H7 (cell line): Measurements from ENCODE around the gene PDE4B. TPM values are rescaled to one million over a fixed set of nuclear protein-coding genes. Genes with fewer than 3 reads are reported as not detected.
"Not testable (repeated sequence)": the region's sequence is repeated elsewhere in the genome, so short reads cannot be mapped to it uniquely, and the experiment has no call there.

Experiments
- DNase-seq: peaks from one replicate; pipeline ENCODE4 v3.0.0; 2012
- H3K27me3 ChIP-seq: 2 replicates; pipeline ENCODE4 v1.6.0; 2011; ENCODE audit warnings: mild to moderate bottlenecking, low read length; ENCODE audit not compliant: control insufficient read depth, insufficient read depth
- H3K36me3 ChIP-seq: replicated peaks from 2 replicates; pipeline ENCODE4 v1.5.1; 2011; ENCODE audit warnings: low read length; ENCODE audit not compliant: control insufficient read depth, insufficient read depth
- H3K4me3 ChIP-seq: 2 replicates; pipeline ENCODE4 v1.5.1; 2011; ENCODE audit warnings: low read depth, mild to moderate bottlenecking, control low read depth, low read length, moderate library complexity; ENCODE audit not compliant: insufficient read depth
- total RNA-seq: library from RNA; depleted of rRNA; stranded (reverse); fragments of >200 nt; shearing (Covaris generic); gene quantifications from 2 replicates; pipeline ENCODE4 v1.2.3, GENCODE V29; 2014

Gene PDE4B
- total RNA-seq, 1 experiment from 2014 or later: 4.1 TPM

DNA sequence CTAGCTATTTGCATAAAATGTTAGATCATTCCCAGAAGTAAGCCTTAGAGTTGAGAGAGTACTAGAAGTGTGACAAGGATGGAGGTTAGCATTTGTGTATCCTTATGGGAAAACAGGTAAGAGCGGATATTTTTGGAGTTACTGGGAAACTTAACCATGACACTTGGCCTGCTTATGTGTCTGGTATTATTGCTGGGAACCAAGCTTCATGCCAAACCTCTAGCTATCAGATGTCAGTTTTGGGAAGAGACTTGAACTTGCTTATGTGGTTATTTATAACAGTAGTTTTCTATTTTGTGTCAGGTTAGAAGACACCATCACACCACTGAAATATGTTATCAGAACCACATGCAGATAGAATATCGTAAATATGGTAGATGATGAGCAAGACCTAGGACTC lies 511.0 kb downstream of the PDE4B start:
- Histone ChIP-seq H3K27me3 (no peaks in the 10 kb centered on the region), H3K4me3 (no peak overlapping the region), H3K36me3 (no peaks in the 10 kb centered on the region)
- DNase-seq: no peak

DNA sequence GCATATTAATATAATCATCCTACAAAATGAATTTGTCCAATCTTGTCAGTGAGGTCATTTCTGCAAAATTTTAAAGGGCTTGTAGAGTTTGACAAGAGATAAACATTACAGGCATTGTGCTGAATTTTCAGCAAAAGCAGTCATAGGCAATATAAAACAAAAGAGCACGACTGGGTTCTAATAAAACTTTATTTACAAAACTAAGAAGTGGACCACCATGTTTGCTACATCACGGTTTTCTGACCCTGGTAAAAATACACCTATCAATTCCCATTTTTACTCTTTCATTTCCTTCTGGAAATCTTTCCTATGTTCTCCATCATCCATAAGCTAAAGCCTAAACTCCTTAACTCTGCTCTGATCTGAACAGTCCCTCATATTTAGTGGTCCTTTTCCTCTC lies 511.4 kb downstream of the PDE4B start:
- H3K36me3 ChIP-seq: no peaks in the 10 kb centered on the region
- H3K27me3 ChIP-seq: no peaks in the 10 kb centered on the region
- DNase-seq: no peak
- H3K4me3 ChIP-seq: no peak overlapping the region

DNA sequence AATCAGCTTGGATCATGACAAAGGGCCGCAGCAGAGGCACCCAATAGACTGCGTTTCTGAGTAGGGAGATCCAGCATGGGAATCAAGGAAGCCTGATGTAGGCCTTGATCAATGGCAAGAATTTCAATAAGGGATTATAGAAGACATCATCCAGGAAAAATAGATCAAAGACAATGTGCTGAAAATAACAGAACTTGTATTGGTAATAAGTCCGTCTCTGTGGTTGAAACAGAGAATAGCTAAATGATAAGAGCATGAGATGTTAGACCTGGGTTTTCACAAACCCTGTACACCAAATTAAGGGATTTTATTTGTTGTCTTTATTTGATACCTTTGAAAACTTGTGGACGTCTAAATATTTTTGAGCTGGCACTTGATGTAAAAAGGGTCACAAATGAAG lies 513.2 kb downstream of the PDE4B start:
- no peak for DNase-seq
- Histone ChIP-seq H3K36me3 (no peaks in the 10 kb centered on the region), H3K27me3 (no peaks in the 10 kb centered on the region), H3K4me3 (no peak overlapping the region)

DNA sequence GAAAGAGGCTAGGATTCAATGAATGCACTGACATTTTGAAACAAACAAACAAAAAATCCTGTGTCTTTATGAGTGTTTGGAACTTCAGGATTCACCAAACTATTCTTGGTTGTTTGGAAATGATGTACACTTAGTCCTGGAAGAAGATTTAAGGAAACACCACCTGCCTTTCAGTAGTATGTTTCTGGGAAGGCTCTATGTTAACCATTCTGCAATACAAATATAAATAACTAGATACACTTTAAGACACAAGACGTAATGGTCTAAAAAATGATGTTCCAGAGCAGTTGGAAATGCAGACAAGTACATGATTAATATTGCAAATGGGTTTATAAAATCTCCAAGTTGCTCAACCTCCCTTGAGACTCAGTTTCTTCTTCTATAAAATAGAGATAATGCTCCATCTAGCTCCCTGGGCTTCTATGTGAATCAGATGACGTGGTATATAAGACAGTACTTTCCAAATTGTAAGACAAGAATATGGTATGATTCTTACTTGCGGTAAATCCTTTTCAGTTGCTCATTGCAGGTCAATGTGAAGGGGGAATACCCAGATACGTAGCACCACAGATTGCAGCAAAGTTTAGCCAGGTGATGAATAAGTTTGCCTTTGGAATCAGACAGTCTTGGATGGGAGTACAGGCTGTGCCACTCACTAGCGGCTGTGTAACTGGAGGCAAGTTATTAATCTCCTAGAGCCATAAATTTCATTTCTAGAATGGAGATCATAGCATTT lies 516.5 kb downstream of the PDE4B start:
- Histone ChIP-seq H3K36me3 (no peaks in the 10 kb centered on the region), H3K4me3 (no peak overlapping the region), H3K27me3 (no peaks in the 10 kb centered on the region)
- DNase-seq: no peak

DNA sequence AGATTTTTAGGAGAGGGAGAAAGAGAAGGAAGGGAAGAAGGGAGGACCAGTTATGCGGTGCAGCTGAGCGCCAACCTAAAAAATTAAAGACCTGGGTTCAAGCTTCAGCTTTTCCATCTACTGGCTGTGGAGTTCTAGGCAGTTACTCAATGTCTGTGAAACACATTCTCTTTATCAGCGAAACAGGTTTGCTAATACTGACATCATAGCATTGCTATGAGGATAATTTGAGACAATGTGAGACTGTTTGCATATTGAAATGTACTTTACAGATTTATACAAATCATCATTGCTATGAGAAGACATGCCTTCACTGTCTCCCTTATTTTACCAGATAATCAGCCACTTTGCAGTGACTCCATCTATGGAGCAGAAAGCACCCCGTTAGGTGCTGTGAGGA lies 518.4 kb downstream of the PDE4B start:
- H3K27me3 ChIP-seq: no peaks in the 10 kb centered on the region
- no peak overlapping the region for H3K4me3 ChIP-seq
- DNase-seq: no peak
- H3K36me3 ChIP-seq: no peaks in the 10 kb centered on the region

DNA sequence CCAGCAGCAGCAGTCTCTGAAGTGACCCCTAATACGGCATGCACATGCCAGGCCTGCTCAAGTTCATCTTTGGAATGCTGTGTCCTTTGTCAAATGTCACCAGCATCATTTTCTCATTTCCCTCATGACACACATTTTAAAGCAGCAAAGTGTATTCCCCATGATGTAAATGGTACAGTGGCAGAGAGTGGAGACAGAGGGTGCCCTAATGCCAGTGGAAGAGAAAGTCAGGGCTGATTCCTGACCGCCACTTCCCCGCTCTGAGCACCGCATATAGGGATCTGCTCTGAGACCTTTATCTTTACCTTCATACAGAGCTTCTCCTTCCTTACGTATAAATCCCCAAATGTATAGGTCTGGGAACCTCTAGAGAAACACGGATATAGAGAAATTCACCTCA lies 518.9 kb downstream of the PDE4B start:
- Histone ChIP-seq H3K4me3 (no peak overlapping the region), H3K36me3 (no peaks in the 10 kb centered on the region), H3K27me3 (no peaks in the 10 kb centered on the region)
- no peak for DNase-seq

DNA sequence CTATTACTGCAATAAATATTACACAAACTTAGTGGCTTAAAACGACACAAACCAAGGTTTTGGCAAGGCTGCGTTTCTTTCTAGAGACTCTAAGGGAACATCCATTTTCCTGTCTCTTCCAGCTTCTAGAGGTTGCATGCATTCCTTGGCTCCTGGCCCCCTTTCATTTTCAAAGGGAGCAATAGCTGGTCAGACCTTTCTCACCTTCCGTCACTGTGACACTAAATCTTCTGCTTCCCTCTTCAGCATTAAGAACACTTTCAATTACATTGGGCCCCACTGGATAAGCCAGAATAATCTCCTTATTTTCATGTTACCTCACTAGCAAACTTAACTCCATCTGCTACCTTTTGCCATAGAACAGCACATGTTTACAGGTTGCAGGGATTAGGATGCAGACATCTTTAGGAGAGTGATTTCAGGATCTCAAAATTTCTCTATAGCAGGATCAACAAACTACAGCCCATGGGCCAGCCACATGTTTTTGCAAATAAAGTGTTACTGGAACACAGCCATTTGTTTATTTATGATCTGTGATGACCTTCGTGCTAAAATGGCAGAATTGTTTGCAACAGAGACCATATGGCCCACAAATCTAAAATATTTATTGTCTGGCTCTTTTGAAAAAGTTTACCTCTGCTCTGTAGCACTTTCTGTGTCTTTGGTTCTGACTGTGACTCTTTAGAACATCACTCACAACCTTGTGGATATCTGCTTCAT lies 519.7 kb downstream of the PDE4B start:
- no peaks in the 10 kb centered on the region for H3K36me3 ChIP-seq
- no peak overlapping the region for H3K4me3 ChIP-seq
- no peak for DNase-seq
- H3K27me3 ChIP-seq: no peaks in the 10 kb centered on the region

DNA sequence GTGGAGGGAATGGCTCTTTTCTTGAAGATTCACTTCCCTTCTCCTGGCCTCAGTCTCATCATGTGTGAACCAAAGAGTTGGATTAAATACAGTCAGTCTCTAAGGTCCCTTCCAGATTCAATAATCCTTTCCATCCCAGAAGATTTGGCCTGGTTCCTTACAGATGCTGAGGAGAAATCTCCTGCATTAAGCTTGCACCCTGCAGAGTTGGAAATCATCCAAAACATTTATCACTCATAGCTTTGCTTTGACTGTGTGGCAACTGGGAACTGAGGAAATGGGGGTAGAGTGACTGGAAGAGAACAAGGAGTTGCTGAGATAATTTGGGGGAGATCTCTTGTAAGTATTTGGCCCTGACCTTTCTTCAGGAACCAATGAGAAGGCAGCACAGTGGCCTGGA lies 520.7 kb downstream of the PDE4B start:
- Histone ChIP-seq H3K36me3 (no peaks in the 10 kb centered on the region), H3K4me3 (no peak overlapping the region), H3K27me3 (no peaks in the 10 kb centered on the region)
- no peak for DNase-seq

DNA sequence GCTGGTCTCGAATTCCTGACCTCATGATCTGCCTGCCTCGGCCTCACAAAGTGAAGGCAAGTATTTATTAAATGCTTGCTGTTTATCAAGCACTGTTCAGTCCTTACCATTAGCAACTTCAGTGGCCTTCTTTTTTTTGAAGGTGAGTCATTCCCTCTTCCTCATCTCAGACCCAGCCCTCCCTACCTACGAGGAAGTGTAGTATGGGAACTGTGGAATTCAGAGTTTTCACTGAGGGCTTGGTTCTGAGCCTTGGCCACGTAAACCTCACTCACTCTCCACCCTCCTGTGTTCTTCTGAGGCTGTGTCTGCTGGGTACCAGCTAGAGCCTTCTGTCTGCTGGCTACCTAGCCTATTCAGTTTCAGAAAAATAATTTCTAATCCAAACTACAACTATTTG lies 523.0 kb downstream of the PDE4B start:
- Histone ChIP-seq H3K27me3 (no peaks in the 10 kb centered on the region), H3K4me3 (no peak overlapping the region), H3K36me3 (no peaks in the 10 kb centered on the region)
- DNase-seq: no peak

DNA sequence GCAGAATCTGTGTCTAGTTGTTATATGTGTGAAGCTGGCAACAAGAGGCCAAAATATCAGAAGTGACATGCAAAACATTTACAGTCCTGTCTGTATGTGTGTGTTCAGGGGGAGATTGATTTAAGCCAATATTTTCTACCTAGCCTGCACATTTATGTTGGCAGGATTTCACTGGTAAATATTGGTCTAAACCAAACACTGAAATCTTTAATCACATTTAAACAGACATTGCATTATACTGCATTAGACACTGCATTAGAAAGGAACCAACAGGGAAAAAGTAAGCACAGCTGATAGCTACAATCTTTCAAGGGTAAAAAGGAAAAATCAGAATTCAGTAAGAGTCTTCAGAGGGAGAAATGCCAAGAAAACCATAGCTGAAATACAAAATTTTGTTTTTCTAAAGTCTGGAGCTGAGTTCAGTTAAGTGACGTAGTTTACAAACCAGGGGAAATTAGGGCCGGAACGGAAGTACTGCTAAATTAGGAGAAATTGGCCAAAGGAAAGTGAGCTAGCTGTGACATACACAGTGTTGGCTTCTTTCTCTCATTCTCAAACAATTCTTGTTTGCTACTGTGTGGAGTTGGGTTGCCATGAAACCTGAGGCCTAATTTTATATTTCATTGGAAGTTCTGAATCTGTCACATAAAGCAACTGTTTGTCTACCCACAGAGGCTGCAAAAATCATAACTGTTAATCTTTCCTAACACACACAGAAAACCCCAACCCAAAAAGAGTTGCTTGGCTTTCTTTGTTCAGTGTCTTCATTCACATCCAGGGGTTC lies 524.0 kb downstream of the PDE4B start:
- H3K27me3 ChIP-seq: no peaks in the 10 kb centered on the region
- DNase-seq: no peak

DNA sequence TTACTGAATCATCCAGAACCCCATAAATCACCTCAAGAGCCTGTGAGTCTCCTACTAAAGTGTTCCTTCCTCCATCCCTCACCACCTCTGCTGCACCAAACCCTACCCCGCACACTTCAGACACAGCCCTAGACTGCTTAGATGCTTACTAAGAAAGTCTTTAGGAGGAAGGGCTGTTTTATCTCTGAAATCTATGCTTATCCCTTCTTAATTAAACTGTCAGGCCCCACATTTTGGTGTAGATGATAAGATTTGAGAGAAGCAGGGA lies 524.5 kb downstream of the PDE4B start:
- Histone ChIP-seq H3K36me3 (no peaks in the 10 kb centered on the region), H3K4me3 (no peak overlapping the region), H3K27me3 (no peaks in the 10 kb centered on the region)
- DNase-seq: no peak

More for the DNA sequence above, 524.0 kb downstream of the PDE4B start:
- Histone ChIP-seq H3K4me3 (no peak overlapping the region), H3K36me3 (no peaks in the 10 kb centered on the region)

DNA sequence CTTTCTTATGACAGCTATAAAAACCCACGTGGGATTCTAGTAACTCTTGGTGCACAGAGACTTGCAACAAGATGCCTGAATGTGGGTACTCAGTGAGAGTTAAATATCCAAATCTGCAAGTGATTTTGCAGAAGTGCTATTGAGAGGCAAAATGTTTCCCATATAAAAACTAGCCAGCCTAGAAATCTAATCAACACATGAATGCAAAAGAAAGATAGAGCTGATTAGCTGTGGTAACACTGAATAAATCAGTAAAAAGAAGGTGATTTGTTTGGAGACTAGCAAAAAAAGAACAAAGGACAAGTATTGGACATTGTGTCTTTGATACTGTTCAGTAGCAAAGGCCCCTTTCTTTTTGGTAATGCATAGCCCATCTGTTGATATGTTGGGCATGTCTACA lies 527.5 kb downstream of the PDE4B start:
- Histone ChIP-seq H3K4me3 (no peak overlapping the region), H3K27me3 (no peaks in the 10 kb centered on the region), H3K36me3 (no peaks in the 10 kb centered on the region)
- DNase-seq: no peak

DNA sequence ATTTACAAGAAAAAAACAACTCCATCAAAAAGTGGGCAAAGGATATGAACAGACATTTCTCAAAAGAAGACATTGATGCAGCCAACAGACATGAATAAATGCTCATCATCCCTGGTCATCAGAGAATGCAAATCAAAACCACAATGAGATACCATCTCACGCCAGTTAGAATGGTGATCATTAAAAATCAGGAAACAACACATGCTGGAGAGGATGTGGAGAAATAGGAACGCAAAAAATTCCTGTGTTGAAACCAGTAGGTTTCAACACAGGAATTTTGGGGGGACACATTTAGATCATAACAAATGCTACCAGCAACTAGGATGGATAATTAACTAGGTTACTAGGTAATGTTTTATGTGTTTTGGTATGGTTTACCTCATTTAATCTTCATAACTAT lies 529.8 kb downstream of the PDE4B start:
- H3K4me3 ChIP-seq, DNase-seq, H3K27me3 ChIP-seq, H3K36me3 ChIP-seq: not testable (repeated sequence)

DNA sequence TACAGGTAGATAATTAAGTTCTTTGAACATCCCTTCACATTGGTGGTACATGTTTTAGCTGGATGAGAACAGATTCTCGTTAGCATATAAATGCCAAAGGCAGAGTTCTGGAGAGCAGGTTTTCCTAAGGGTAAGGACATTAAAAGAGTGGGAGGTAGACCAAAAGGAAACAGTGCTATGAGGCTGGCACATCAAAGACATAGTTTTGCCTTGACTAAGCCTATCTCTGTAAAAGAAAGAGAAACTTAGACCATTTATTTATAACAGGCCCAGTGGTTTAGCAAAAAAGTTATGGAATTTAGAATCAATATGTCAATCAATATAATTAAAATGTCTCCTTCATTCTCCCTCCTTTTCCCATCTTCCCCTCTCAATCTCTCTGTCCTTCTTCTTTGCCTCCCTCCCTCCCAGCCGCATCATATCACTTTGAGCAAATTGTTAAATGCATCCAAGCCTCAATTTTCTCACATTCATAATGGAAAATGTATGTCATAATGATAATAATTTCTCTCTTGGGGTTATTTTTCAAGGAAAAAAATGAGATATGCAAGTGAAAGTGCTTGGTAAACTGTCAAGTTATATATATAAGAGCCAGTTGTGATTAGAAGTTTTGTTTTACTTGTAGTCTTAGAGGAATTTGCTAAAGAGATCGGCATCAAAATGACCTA lies 531.4 kb downstream of the PDE4B start:
- DNase-seq: no peak
- no peaks in the 10 kb centered on the region for H3K27me3 ChIP-seq
- H3K4me3 ChIP-seq: no peak overlapping the region
- H3K36me3 ChIP-seq: no peaks in the 10 kb centered on the region
